ENCODE measurements around the gene TRUB1.

DNA sequence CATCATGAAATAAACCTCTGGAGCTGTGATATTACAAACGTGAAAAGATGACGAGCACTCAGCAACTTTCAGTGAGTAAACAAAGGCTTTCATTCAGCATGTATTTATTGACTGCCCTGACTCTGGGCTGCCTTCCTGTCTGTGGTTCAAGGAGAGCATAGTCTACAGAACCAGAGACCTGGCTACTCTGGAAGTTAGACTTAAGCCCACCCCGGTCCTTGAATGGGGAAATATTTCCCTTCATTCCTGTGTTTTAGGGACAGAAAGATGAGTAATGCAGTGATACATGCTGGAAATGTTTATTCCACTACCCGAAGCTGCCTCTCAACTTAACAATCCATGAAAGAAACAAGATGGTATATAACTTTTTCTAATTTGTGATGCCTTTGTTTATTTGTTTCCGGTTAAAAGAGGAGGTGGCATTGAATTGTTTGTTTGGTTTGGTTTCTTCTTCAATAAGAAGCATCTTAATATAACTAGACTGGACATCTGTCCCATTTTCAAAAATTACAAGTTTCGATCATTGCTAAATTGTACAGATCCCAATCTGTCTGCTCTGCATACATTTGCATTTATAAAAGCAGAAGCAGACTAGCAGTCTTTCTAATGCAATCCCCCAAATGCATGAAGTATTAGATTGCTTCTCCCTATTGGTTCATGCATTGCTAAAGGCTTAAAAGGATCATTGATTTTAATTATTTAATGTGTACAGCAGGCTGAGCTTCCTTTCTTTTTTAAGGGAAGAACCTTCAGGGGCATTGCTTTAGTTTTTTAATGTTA, 57.7 kb downstream of the TRUB1 start:
- no peak for TF ChIP-seq CTCF (conservative IDR thresholded peaks at IDR 0.05)
- TF ChIP-seq EZH2 (IDR thresholded peaks at IDR 0.05; ENCODE audit: low read depth) = no peak

Measured in PC-9 (cell line).